Spleen (tissue), 7 donors: Measurements from ENCODE around the gene DAPK1.

Experiments
- POLR2AphosphoS5 ChIP-seq, 3 donors: sonication (generic); formaldehyde crosslinking; IDR thresholded peaks; one replicate each; pipeline ENCODE4 v1.5.1; 2017; ENCODE audit warnings: antibody characterized with exemption in 3 of 3
- TF ChIP-seq, protein P1 (sequence below), 11 experiments: fragments of 200-600 bp in 7 of 11; fragments of 450-650 bp in 4 of 11; sonication (generic) in 4 of 11; IDR thresholded peaks in 8 of 11; conservative IDR thresholded peaks in 3 of 11; 1 replicate in 7 of 11; 2 replicates in 4 of 11; pipeline versions ENCODE4 v1.4.0 to v1.8.0; 2016 to 2021; ENCODE audit warnings: antibody characterized with exemption in 11 of 11, inconsistent platforms in 4 of 11, mild to moderate bottlenecking in 1 of 11
- donor health status: DM: no; HTN: no; CAD: no; lungs with moderate emphysema.
- donor health status: DM: no; HTN: no; CAD: no.
- donor health status: DM: no; HTN: no; CAD: no.

DNA sequence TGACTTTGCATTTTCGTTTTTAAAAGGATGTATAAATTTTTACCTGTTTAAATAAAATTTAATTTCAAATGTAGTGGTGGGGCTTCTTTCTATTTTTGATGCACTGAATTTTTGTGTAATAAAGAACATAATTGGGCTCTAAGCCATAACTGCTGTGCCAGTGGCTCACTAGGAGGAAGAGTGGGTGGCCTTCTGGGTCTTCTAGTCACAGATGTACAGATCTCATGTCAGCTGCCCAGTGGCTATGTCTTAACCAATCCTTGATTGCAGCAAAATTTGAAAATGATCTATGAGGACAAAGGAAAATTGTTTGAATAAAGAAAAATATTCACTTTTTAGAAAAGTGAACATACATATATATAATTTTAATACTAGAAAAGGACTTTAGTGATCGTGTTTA is 233.7 kb downstream of the DAPK1 start:
- TF ChIP-seq, protein P1, sequence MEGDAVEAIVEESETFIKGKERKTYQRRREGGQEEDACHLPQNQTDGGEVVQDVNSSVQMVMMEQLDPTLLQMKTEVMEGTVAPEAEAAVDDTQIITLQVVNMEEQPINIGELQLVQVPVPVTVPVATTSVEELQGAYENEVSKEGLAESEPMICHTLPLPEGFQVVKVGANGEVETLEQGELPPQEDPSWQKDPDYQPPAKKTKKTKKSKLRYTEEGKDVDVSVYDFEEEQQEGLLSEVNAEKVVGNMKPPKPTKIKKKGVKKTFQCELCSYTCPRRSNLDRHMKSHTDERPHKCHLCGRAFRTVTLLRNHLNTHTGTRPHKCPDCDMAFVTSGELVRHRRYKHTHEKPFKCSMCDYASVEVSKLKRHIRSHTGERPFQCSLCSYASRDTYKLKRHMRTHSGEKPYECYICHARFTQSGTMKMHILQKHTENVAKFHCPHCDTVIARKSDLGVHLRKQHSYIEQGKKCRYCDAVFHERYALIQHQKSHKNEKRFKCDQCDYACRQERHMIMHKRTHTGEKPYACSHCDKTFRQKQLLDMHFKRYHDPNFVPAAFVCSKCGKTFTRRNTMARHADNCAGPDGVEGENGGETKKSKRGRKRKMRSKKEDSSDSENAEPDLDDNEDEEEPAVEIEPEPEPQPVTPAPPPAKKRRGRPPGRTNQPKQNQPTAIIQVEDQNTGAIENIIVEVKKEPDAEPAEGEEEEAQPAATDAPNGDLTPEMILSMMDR (IDR thresholded peaks at IDR 0.05 in 8 of 11, conservative IDR thresholded peaks at IDR 0.05 in 3 of 11), result no peak
- no peak for TF ChIP-seq POLR2AphosphoS5 (IDR thresholded peaks at IDR 0.05)
